H1 (cell line): ENCODE results near the gene PIANP. TPM values are rescaled to one million over a fixed set of nuclear protein-coding genes. Genes with fewer than 3 reads are reported as not detected.
A peak's percentile ranks its signal among the peaks of the same experiment; 100 is the strongest.

Experiments used
- CTCF ChIA-PET: fragments of 300-600 bp; sonication (Branson Sonifier 250); formaldehyde crosslinking; loops from one replicate; lab custom pipeline; 2021; ENCODE audit not compliant: partially characterized antibody; lab: Charles Lee
- POLR2A ChIA-PET: fragments of 300-600 bp; sonication (Branson Sonifier 250); formaldehyde crosslinking; loops from one replicate; lab custom pipeline; 2021; ENCODE audit warnings: inconsistent platforms; ENCODE audit not compliant: partially characterized antibody; lab: Charles Lee
- DNase-seq, 2 experiments: peaks; one replicate each; pipeline versions ENCODE4 v3.0.0 to v3.0.0-alpha.2; 2010 to 2022; ENCODE audit warnings: low spot score in 2 of 2, low read depth in 1 of 2, mixed read lengths in 1 of 2
- FAIRE-seq: peaks from 2 replicates; lab custom pipeline; 2011; peaks lifted over from hg19 to GRCh38; lab: Jason Lieb, UNC
- H2AFZ ChIP-seq: 2 replicates; pipeline ENCODE4 v1.8.1; 2012; ENCODE audit warnings: low read length, inconsistent platforms
- H2AK5ac ChIP-seq: 2 replicates; pipeline ENCODE4 v1.6.1; 2013; ENCODE audit warnings: low read depth, low read length
- H2BK120ac ChIP-seq: replicated peaks from 2 replicates; pipeline ENCODE3; 2013; ENCODE audit warnings: low read depth, low read length, inconsistent platforms
- H2BK12ac ChIP-seq: 2 replicates; pipeline ENCODE4 v1.6.1; 2013; ENCODE audit warnings: low read depth, low read length
- H2BK15ac ChIP-seq: 2 replicates; pipeline ENCODE4 v1.6.1; 2013; ENCODE audit warnings: low read length
- H2BK20ac ChIP-seq: 2 replicates; pipeline ENCODE4 v1.6.1; 2013; ENCODE audit warnings: low read length
- H2BK5ac ChIP-seq: 2 replicates; pipeline ENCODE4 v1.6.1; 2013; ENCODE audit warnings: low read depth, low read length
- H3K14ac ChIP-seq: 2 replicates; pipeline ENCODE4 v1.6.1; 2013; ENCODE audit warnings: inconsistent platforms; ENCODE audit not compliant: insufficient read length
- H3K18ac ChIP-seq: 2 replicates; pipeline ENCODE4 v1.6.1; 2013; ENCODE audit warnings: low read length; ENCODE audit errors: extremely low read depth
- H3K23ac ChIP-seq: 2 replicates; pipeline ENCODE4 v1.6.1; 2013; ENCODE audit warnings: inconsistent platforms; ENCODE audit not compliant: insufficient read length
- H3K23me2 ChIP-seq: 2 replicates; pipeline ENCODE4 v1.6.1; 2013; ENCODE audit warnings: low read depth, low read length
- H3K27ac ChIP-seq: 2 replicates; pipeline ENCODE4 v1.6.1; 2011; ENCODE audit warnings: low read depth, low read length, inconsistent platforms
- H3K27me3 ChIP-seq, 4 experiments: replicated peaks in 1 of 4; 1 replicate in 1 of 4; 2 replicates in 3 of 4; pipeline versions ENCODE4 v1.6.1 to v1.8.1; 2011 to 2013; ENCODE audit warnings: low read length in 3 of 4, mild to moderate bottlenecking in 3 of 4, inconsistent platforms in 2 of 4, mixed read lengths in 2 of 4, moderate library complexity in 1 of 4; ENCODE audit not compliant: control insufficient read depth in 3 of 4, insufficient read depth in 3 of 4; ENCODE audit errors: extremely low read depth in 1 of 4
- H3K36me3 ChIP-seq, 4 experiments: 2 replicates each; pipeline versions ENCODE4 v1.6.1 to v1.8.1; 2011 to 2013; ENCODE audit warnings: mild to moderate bottlenecking in 4 of 4, low read length in 3 of 4, moderate library complexity in 2 of 4, control low read depth in 1 of 4, inconsistent platforms in 1 of 4; ENCODE audit not compliant: insufficient read depth in 4 of 4, control insufficient read depth in 2 of 4
- H3K4ac ChIP-seq: replicated peaks from 2 replicates; pipeline ENCODE3; 2013; ENCODE audit warnings: low read length, low read depth, mixed read lengths, inconsistent platforms; ENCODE audit not compliant: insufficient read length
- H3K4me1 ChIP-seq, 4 experiments: replicated peaks in 1 of 4; 1 replicate in 1 of 4; 2 replicates in 3 of 4; pipeline versions ENCODE4 v1.6.1 to v1.8.1; 2011 to 2013; ENCODE audit warnings: low read length in 3 of 4, inconsistent platforms in 2 of 4, mixed read lengths in 1 of 4; ENCODE audit not compliant: insufficient read depth in 4 of 4, control insufficient read depth in 3 of 4
- H3K4me2 ChIP-seq, 2 experiments: 2 replicates each; pipeline versions ENCODE4 v1.6.1 to v1.8.1; 2011 to 2013; ENCODE audit warnings: low read depth in 2 of 2, low read length in 2 of 2, control low read depth in 1 of 2, inconsistent platforms in 1 of 2, mild to moderate bottlenecking in 1 of 2; ENCODE audit not compliant: insufficient read depth in 1 of 2
- H3K4me3 ChIP-seq, 4 experiments: fragments of 200-600, 300-600 bp in 1 of 4; sonication (generic), shearing (Covaris generic), sonication (Bioruptor Twin) in 1 of 4; 2 replicates each; pipeline versions ENCODE4 v1.5.1 to v1.8.1; 2011 to 2016; ENCODE audit warnings: low read length in 4 of 4, low read depth in 3 of 4, control low read depth in 2 of 4, inconsistent platforms in 2 of 4, mild to moderate bottlenecking in 2 of 4, mixed read lengths in 1 of 4, moderate library complexity in 1 of 4; ENCODE audit not compliant: insufficient read depth in 2 of 4; ENCODE audit errors: extremely low read depth in 1 of 4
- H3K56ac ChIP-seq: replicated peaks from 2 replicates; pipeline ENCODE3; 2013; ENCODE audit warnings: low read depth, mild to moderate bottlenecking, mixed read lengths, low read length, inconsistent platforms; ENCODE audit not compliant: insufficient read length
- H3K79me1 ChIP-seq: 2 replicates; pipeline ENCODE4 v1.6.1; 2013; ENCODE audit warnings: low read depth, low read length, control low read depth
- H3K79me2 ChIP-seq, 2 experiments: 2 replicates each; pipeline versions ENCODE4 v1.6.1 to v1.8.1; 2012 to 2013; ENCODE audit warnings: low read length in 2 of 2, mild to moderate bottlenecking in 2 of 2, inconsistent platforms in 1 of 2; ENCODE audit not compliant: insufficient read depth in 2 of 2, control insufficient read depth in 1 of 2
- H3K9ac ChIP-seq, 4 experiments: replicated peaks in 1 of 4; 1 replicate in 1 of 4; 2 replicates in 3 of 4; pipeline versions ENCODE4 v1.6.1 to v1.8.1; 2011 to 2013; ENCODE audit warnings: low read depth in 3 of 4, low read length in 3 of 4, control low read depth in 2 of 4, mild to moderate bottlenecking in 2 of 4, moderate library complexity in 2 of 4, inconsistent platforms in 1 of 4; ENCODE audit errors: extremely low read depth in 1 of 4
- H3K9me3 ChIP-seq, 2 experiments: 2 replicates each; pipeline versions ENCODE4 v1.6.1 to v1.8.1; 2012 to 2013; ENCODE audit warnings: mild to moderate bottlenecking in 2 of 2, moderate library complexity in 2 of 2, control low read depth in 1 of 2, inconsistent platforms in 1 of 2, low read depth in 1 of 2, low read length in 1 of 2, mixed read lengths in 1 of 2; ENCODE audit not compliant: insufficient read depth in 2 of 2
- H4K20me1 ChIP-seq, 2 experiments: replicated peaks in 1 of 2; 2 replicates each; pipeline versions ENCODE3 to v1.8.1; 2011 to 2013; ENCODE audit warnings: inconsistent platforms in 2 of 2, low read length in 2 of 2, mild to moderate bottlenecking in 1 of 2; ENCODE audit not compliant: insufficient read depth in 2 of 2, control insufficient read depth in 1 of 2
- H4K5ac ChIP-seq: 2 replicates; pipeline ENCODE4 v1.6.1; 2013; ENCODE audit warnings: low read length, low read depth, mixed read lengths, inconsistent platforms; ENCODE audit not compliant: insufficient read length
- H4K8ac ChIP-seq: 2 replicates; pipeline ENCODE4 v1.8.0; 2013; ENCODE audit warnings: mild to moderate bottlenecking, moderate library complexity, low read length, inconsistent platforms; ENCODE audit not compliant: insufficient read depth; ENCODE audit errors: extremely low read depth
- H4K91ac ChIP-seq: replicated peaks from 2 replicates; pipeline ENCODE3; 2013; ENCODE audit warnings: low read length, mixed read lengths, inconsistent platforms; ENCODE audit not compliant: insufficient read length
- EGR1 ChIP-seq: IDR thresholded peaks from 2 replicates; pipeline ENCODE4 v1.6.1; 2011; ENCODE audit warnings: low read depth, low read length, borderline replicate concordance
- SAP30 ChIP-seq: fragments of 300-600 bp; sonication (generic); IDR thresholded peaks from 2 replicates; pipeline ENCODE4 v1.7.1; 2012; ENCODE audit warnings: low read length, moderate library complexity, mild to moderate bottlenecking, inconsistent platforms; ENCODE audit not compliant: insufficient read depth, insufficient replicate concordance
- WGBS, 2 experiments: shearing (Covaris generic) in 1 of 2; methylation state at CpG; one replicate each; pipeline versions ENCODE4 v1.1.6 to v1.1.7; 2013 to 2015; ENCODE audit warnings: low lambda C conversion rate in 2 of 2, mixed read lengths in 2 of 2, inconsistent platforms in 1 of 2, low coverage in 1 of 2, missing lambda C conversion rate in 1 of 2; ENCODE audit not compliant: insufficient replicate concordance in 2 of 2, insufficient coverage in 1 of 2, insufficient read length in 1 of 2; ENCODE audit errors: extremely low coverage in 1 of 2, missing lambda C conversion rate in 1 of 2; 5-methylcytosine and 5-hydroxymethylcytosine counted together
- polyA plus RNA-seq, 7 experiments: library from polyadenylated mRNA; depleted of rRNA in 3 of 7; stranded (reverse) in 5 of 7; unstranded in 2 of 7; fragments of >200 nt in 5 of 7; fragments of 200-250 nt in 2 of 7; gene quantifications; 1 replicate in 5 of 7; 2 replicates in 1 of 7; 4 replicates in 1 of 7; pipeline versions ENCODE4 v1.2.1 to v1.2.3, GENCODE V29; 2011 to 2013; ENCODE audit warnings: missing spikeins in 2 of 7, mixed read lengths in 2 of 7
- total RNA-seq: library from RNA; stranded (reverse); fragmentation: NEBNext Ultra II Directional; extraction: Animal tissue kit (Norgen Biotek cat#: 25700); gene quantifications from 2 replicates; pipeline ENCODE4 v1.2.1, GENCODE V29; 2021

The PIANP gene
- total and polyA plus RNA-seq, 2 of the 8 experiments (the other 6 are each of a cell fraction or from before 2014, with no cell fraction given): 6.3 to 9.8 TPM

- 2% methylated on average over 10 of the region's 10 CpGs; no CpG with 5 or more reads in 1 of the 2 experiments for WGBS, 2 experiments
- Histone ChIP-seq H3K9ac (peak overlapping the region; percentile 76 to 97 (median 80)), H2BK20ac (no peak overlapping the region), H4K8ac (peak overlapping the region; percentile 96; the same call in 1 of the 2 replicates), H2BK15ac (no peak overlapping the region), H4K91ac (no peak overlapping the region), H3K18ac (no peak overlapping the region), H2AK5ac (no peak overlapping the region), H3K27me3 (no peaks in the 10 kb centered on the region), H2BK5ac (peak overlapping the region; percentile 72; the same call in 1 of the 2 replicates), H3K36me3 (peaks cover 0 to 12% (median 4%) of the 10 kb centered on the region in 4 experiments; a peak in 4 of 8 replicates), H3K4me2 (peak overlapping the region; percentile 83 to 90), H3K79me1 (no peaks in the 10 kb centered on the region), H3K56ac (no peak overlapping the region), H3K27ac (peak overlapping the region; percentile 80), H2BK12ac (no peak overlapping the region), H3K4me1 (peaks cover 0 to 4% (median 0%) of the 10 kb centered on the region in 4 experiments; a peak in 1 of 7 replicates), H3K4ac (no peak overlapping the region), H4K5ac (no peak overlapping the region), H3K23ac (no peak overlapping the region), H3K79me2 (peaks cover 0 to 11% of the 10 kb centered on the region in 2 experiments; a peak in 3 of 4 replicates), H4K20me1 (no peaks in the 10 kb centered on the region), H3K23me2 (peaks cover 6% of the 10 kb centered on the region), H3K14ac (no peak overlapping the region), H3K9me3 (no peaks in the 10 kb centered on the region), H2AFZ (peak overlapping the region; percentile 81; the same call in 1 of the 2 replicates), H2BK120ac (no peak overlapping the region), H3K4me3 (peak overlapping the region; percentile 72 to 90 (median 82))
- TF ChIP-seq SAP30 (peak; percentile 58), EGR1 (no peak)
- no peak for DNase-seq
- FAIRE-seq: no peak
- ChIA-PET CTCF (interaction anchor here (1.2 to 1.9 kb wide), 2 partner anchors 27 to 43 kb away, joined by 5 to 11 read pairs; partner anchors contain the start of gene ZNF384), POLR2A (interaction anchor here (1.0 to 5.9 kb wide), 4 partner anchors 21 to 32 kb away, joined by 3 to 72 read pairs (median 10); partner anchors contain the start of gene ZNF384)
Observed at GRCh38 chr12:6662602-6662905, 38.1 kb downstream of the PIANP start.
